Measurements from ENCODE around the gene GPR180. TPM values are rescaled to one million over a fixed set of nuclear protein-coding genes. Genes with fewer than 3 reads are reported as not detected.

The GPR180 gene
- total and polyA plus RNA-seq, 12 donors, result 1.1 to 8.0 (median 3.8) TPM

GRCh38 chr13:94656766-94657165 lies 55.1 kb downstream of the GPR180 start:
- no peak for TF ChIP-seq POLR2A (IDR thresholded peaks at IDR 0.05)
- TF ChIP-seq CTCF (IDR thresholded peaks at IDR 0.05), result no peak
- Histone ChIP-seq H3K4me1 (replicated peaks in 1 of 2) (no peaks in the 10 kb centered on the region), H3K27me3 (no peaks in the 10 kb centered on the region), H3K36me3 (replicated peaks in 1 of 2) (no peaks in the 10 kb centered on the region), H3K27ac (no peak overlapping the region), H3K9me3 (replicated peaks in 1 of 3) (no peaks in the 10 kb centered on the region), H3K4me3 (no peak overlapping the region)
- WGBS, 4 donors, result 55 to 92% (median 64%) methylated on average over 1 of the region's 1 CpG
- intact Hi-C loops (cut with DNase I), result no loop called here
- DNase-seq, result no peak

DNA sequence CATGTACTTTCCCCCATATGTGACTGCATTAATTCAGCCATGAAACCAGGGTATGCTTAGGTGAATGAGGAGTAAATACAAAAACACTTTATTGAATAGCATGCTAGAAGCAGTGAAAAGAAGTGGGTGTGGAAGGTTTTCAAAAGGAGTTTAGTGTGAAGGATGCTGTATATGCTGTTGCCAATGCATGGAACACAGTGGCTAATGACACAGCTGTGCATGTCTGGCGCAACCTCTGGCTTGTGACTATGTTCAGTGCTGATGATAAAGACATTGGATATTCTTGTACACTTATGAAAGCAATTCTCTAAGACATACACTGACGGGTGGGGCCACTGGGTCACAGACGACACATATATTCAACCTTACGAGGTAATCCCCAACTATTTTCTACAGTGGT lies 55.5 kb downstream of the GPR180 start:
- H3K27me3 ChIP-seq, result no peaks in the 10 kb centered on the region

DNA sequence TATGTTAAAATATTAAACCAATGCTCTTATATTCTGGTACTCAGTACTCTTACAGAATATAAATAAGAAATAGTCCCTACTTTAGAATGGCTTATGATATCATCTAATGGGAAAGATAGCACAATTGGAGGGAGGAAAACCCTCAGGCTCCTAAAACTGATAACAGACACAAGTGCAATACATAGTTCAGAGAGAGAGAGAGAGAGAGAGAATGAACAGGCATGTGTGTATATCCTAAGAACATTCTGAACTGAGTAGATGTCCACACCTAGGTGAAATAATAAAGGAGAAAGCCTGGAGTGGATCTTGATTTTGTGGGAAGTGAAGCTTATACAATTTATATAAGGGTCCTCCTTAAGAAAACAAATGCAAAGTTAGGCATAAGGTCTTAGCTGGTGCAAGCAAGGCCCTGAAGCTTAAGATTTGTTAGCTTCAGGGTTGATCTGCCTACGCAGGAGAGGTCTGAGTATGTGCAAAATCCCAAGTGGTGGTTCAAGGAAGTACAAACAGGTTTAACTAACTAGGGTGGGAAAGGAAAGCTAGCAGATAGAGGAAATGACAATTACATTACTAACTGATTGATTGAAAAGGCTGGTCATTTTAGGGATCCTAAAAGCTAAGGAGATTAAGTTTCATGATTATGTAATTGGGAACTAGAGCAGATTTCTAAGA lies 57.4 kb downstream of the GPR180 start:
- no peaks in the 10 kb centered on the region for H3K36me3 ChIP-seq (replicated peaks in 1 of 2)
- no peak overlapping the region for H3K27ac ChIP-seq
- WGBS, 4 donors, result 89 to 97% (median 93%) methylated on average over 1 of the region's 1 CpG
- H3K4me1 ChIP-seq (replicated peaks in 1 of 2), result no peaks in the 10 kb centered on the region
- TF ChIP-seq POLR2A (IDR thresholded peaks at IDR 0.05), result no peak
- TF ChIP-seq CTCF (IDR thresholded peaks at IDR 0.05), result no peak
- H3K9me3 ChIP-seq (replicated peaks in 1 of 3), result no peaks in the 10 kb centered on the region
- no peak overlapping the region for H3K4me3 ChIP-seq
- intact Hi-C loops (cut with DNase I), result no loop called here
- peaks cover 9% of the 10 kb centered on the region for H3K27me3 ChIP-seq
- no peak for DNase-seq

More for the DNA sequence above, 55.5 kb downstream of the GPR180 start:
- Histone ChIP-seq H3K4me1 (replicated peaks in 1 of 2) (no peaks in the 10 kb centered on the region), H3K9me3 (replicated peaks in 1 of 3) (no peaks in the 10 kb centered on the region), H3K4me3 (no peak overlapping the region), H3K36me3 (replicated peaks in 1 of 2) (no peaks in the 10 kb centered on the region), H3K27ac (no peak overlapping the region)
- no peak for DNase-seq
- TF ChIP-seq POLR2A (IDR thresholded peaks at IDR 0.05) (no peak), CTCF (IDR thresholded peaks at IDR 0.05) (no peak)
- intact Hi-C loops (cut with DNase I), result no loop called here
- 84 to 96% (median 88%) methylated on average over 4 of the region's 4 CpGs for WGBS, 4 donors

DNA sequence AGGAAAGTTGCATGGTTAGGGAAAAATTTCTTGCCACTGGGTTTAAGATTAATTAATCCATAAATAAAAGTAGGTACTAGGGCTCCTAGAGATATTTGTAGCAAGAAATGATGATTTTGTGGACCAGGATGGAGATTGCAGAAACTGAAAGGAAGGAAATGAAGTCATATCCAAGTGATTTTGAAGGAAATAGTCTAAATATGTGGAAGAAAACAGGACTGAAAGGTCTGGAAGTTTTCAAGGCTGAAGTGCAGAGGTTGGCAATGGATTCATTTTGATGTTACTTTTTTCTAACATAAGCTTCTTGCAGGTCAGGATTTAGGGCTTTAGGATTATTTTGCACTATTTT lies 57.9 kb downstream of the GPR180 start:
- Histone ChIP-seq H3K36me3 (replicated peaks in 1 of 2) (no peaks in the 10 kb centered on the region), H3K4me3 (no peak overlapping the region), H3K27me3 (peaks cover 9% of the 10 kb centered on the region), H3K9me3 (replicated peaks in 1 of 3) (no peaks in the 10 kb centered on the region), H3K27ac (no peak overlapping the region), H3K4me1 (replicated peaks in 1 of 2) (no peaks in the 10 kb centered on the region)
- no peak for TF ChIP-seq POLR2A (IDR thresholded peaks at IDR 0.05)
- TF ChIP-seq CTCF (IDR thresholded peaks at IDR 0.05), result no peak
- intact Hi-C loops (cut with DNase I), result no loop called here
- DNase-seq, result no peak

All from adrenal gland (tissue), 12 donors.